PC-9 (cell line): ENCODE measurements around the gene PARN. TPM values are rescaled to one million over a fixed set of nuclear protein-coding genes. Genes with fewer than 3 reads are reported as not detected.

ENCODE experiments used
- BruUV-seq: library from RNA; stranded (reverse); fragments of 400-500 nt; replicated peaks from 2 replicates; lab custom pipeline; 2021; lab: Mats Ljungman, UMichigan
- CTCF ChIA-PET: fragments of 300-600 bp; sonication (Branson Sonifier 250); formaldehyde crosslinking; loops from one replicate; lab custom pipeline; 2022; ENCODE audit warnings: antibody characterized with exemption; lab: Charles Lee
- POLR2A ChIA-PET: fragments of 300-600 bp; sonication (Branson Sonifier 250); formaldehyde crosslinking; loops from one replicate; lab custom pipeline; 2022; ENCODE audit warnings: antibody characterized with exemption; ENCODE audit not compliant: unreplicated experiment; lab: Charles Lee
- DNase-seq, 2 experiments: peaks; one replicate each; pipeline versions ENCODE4 v3.0.0 to v3.0.0-alpha.2; 2015 to 2022; ENCODE audit warnings: mixed read lengths in 1 of 2
- H2AFZ ChIP-seq: fragments of 200-600 bp; sonication (generic); 2 replicates; pipeline ENCODE4 v1.8.1; 2017; ENCODE audit warnings: antibody characterized with exemption
- H3F3A ChIP-seq: fragments of 200-600 bp; sonication (generic); 2 replicates; pipeline ENCODE4 v1.8.1; 2017; ENCODE audit warnings: antibody characterized with exemption, mild to moderate bottlenecking, low read depth; ENCODE audit not compliant: insufficient read depth
- H3K27ac ChIP-seq: fragments of 200-600 bp; sonication (generic); 2 replicates; pipeline ENCODE4 v1.6.1; 2016; ENCODE audit warnings: mixed run types
- H3K27me3 ChIP-seq: fragments of 200-600 bp; sonication (generic); 2 replicates; pipeline ENCODE4 v1.6.1; 2016; ENCODE audit warnings: low read depth, mixed run types; ENCODE audit not compliant: insufficient read depth
- H3K36me3 ChIP-seq: fragments of 200-600 bp; sonication (generic); 2 replicates; pipeline ENCODE4 v1.6.1; 2016; ENCODE audit warnings: low read depth, mixed run types
- H3K4me1 ChIP-seq: fragments of 200-600 bp; sonication (generic); replicated peaks from 2 replicates; pipeline ENCODE4 v1.6.1; 2016; ENCODE audit warnings: mixed run types; ENCODE audit not compliant: insufficient read depth
- H3K4me2 ChIP-seq: fragments of 200-600 bp; sonication (generic); 2 replicates; pipeline ENCODE4 v1.6.1; 2017; ENCODE audit warnings: mixed run types
- H3K4me3 ChIP-seq: fragments of 200-600 bp; sonication (generic); 2 replicates; pipeline ENCODE4 v1.6.1; 2016; ENCODE audit warnings: mixed run types
- H3K79me2 ChIP-seq: fragments of 200-600 bp; sonication (generic); 2 replicates; pipeline ENCODE4 v1.6.1; 2017; ENCODE audit warnings: low read depth, mixed run types
- H3K9me2 ChIP-seq: fragments of 200-600 bp; sonication (generic); 2 replicates; pipeline ENCODE4 v1.8.1; 2017; ENCODE audit warnings: mild to moderate bottlenecking; ENCODE audit not compliant: insufficient read depth
- H3K9me3 ChIP-seq: fragments of 200-600 bp; sonication (generic); 2 replicates; pipeline ENCODE4 v1.8.1; 2016; ENCODE audit warnings: low read depth; ENCODE audit not compliant: insufficient read depth
- H4K20me1 ChIP-seq: fragments of 200-600 bp; sonication (generic); 2 replicates; pipeline ENCODE4 v1.8.1; 2017; ENCODE audit not compliant: insufficient read depth
- CTCF ChIP-seq: fragments of 200-600 bp; sonication (generic); conservative IDR thresholded peaks from 2 replicates; pipeline ENCODE4 v1.6.1; 2017; ENCODE audit warnings: mixed run types, antibody characterized with exemption, mild to moderate bottlenecking, moderate library complexity
- EZH2 ChIP-seq: fragments of 200-600 bp; sonication (generic); IDR thresholded peaks from 2 replicates; pipeline ENCODE4 v1.8.0; 2017; ENCODE audit warnings: antibody characterized with exemption, low read depth
- intact Hi-C: fragments of 100-400 bp; cut with micrococcal nuclease; formaldehyde crosslinking; loops from one replicate; pipeline ENCODE4 v1.10.0; 2022; ENCODE audit not compliant: unreplicated experiment
- total RNA-seq: library from RNA; stranded (reverse); gene quantifications from 2 replicates; pipeline ENCODE4 v1.2.3, GENCODE V29; 2021

The PARN gene
- total RNA-seq, 1 experiment from 2014 or later, result 53.0 TPM

GRCh38 chr16:14668556-14669223 lies 38.6 kb upstream of the PARN start:
- intact Hi-C loops, result no loop called here
- CTCF ChIA-PET, result no interaction called here
- Histone ChIP-seq H3K4me2 (no peak overlapping the region), H3K4me1 (no peaks in the 10 kb centered on the region), H2AFZ (no peak overlapping the region), H3K4me3 (no peak overlapping the region), H3K79me2 (no peaks in the 10 kb centered on the region), H3K9me2 (no peaks in the 10 kb centered on the region), H3K36me3 (peaks cover 11% of the 10 kb centered on the region), H3K9me3 (no peaks in the 10 kb centered on the region), H3F3A (peaks cover 14% of the 10 kb centered on the region; the same call in 1 of the 2 replicates), H4K20me1 (no peaks in the 10 kb centered on the region), H3K27ac (no peak overlapping the region), H3K27me3 (no peaks in the 10 kb centered on the region)
- BruUV-seq, result TSS peak; percentile 22
- no peak for DNase-seq
- POLR2A ChIA-PET, result no interaction called here
- TF ChIP-seq CTCF (no peak), EZH2 (no peak)

- H4K20me1 ChIP-seq, result no peaks in the 10 kb centered on the region
- H3K4me1 ChIP-seq, result no peaks in the 10 kb centered on the region
- H3K4me2 ChIP-seq, result no peak overlapping the region
- no peak overlapping the region for H3K4me3 ChIP-seq
- no peak for TF ChIP-seq EZH2
- TF ChIP-seq CTCF, result no peak
- H3K79me2 ChIP-seq, result no peaks in the 10 kb centered on the region
- no TSS peak for BruUV-seq
- H3K27me3 ChIP-seq, result no peaks in the 10 kb centered on the region
- intact Hi-C loops, result no loop called here
- H3K9me2 ChIP-seq, result no peaks in the 10 kb centered on the region
- H2AFZ ChIP-seq, result no peak overlapping the region
- no peaks in the 10 kb centered on the region for H3K9me3 ChIP-seq
- no peak overlapping the region for H3K27ac ChIP-seq
- H3F3A ChIP-seq, result peaks cover 14% of the 10 kb centered on the region; the same call in 1 of the 2 replicates
- DNase-seq, result no peak
- peaks cover 14% of the 10 kb centered on the region for H3K36me3 ChIP-seq
- POLR2A ChIA-PET, result no interaction called here
- CTCF ChIA-PET, result no interaction called here
These were observed 37.5 kb upstream of the PARN start for GRCh38 chr16:14667347-14668266.

DNA sequence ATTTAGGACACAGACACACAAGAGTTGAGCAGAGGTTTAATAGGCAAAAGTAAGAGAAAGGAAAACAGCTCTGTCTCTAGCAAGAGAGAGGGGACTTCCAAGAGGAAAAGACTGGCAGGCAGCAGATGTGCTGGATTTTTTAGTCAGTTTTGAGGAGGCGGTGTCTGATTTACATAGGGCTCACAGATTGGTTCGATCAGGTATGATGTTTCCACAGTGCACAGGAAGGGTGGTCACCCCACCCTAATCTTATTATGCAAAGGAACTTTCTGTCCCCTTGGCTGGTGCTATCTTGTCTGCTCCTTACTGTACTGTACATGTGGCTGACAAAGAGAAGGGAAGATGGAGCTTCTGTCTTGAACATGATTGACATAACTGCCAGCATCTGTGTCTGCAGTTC lies 28.0 kb upstream of the PARN start:
- TF ChIP-seq EZH2, result no peak
- TF ChIP-seq CTCF, result no peak
- peaks cover 14% of the 10 kb centered on the region; the same call in 1 of the 2 replicates for H3K36me3 ChIP-seq
- H3K4me1 ChIP-seq, result peaks cover 21% of the 10 kb centered on the region
- H4K20me1 ChIP-seq, result no peaks in the 10 kb centered on the region
- H3K79me2 ChIP-seq, result no peaks in the 10 kb centered on the region
- H3K4me2 ChIP-seq, result no peak overlapping the region
- 0 out of 2 replicates have a peak overlapping the region, but pooled peaks have one; percentile 23 for H3K27ac ChIP-seq
- no TSS peak for BruUV-seq
- ChIA-PET POLR2A (interaction anchor here (1.1 kb wide), 1 partner anchor 24 kb away, joined by 5 read pairs; no protein-coding TSS in a partner anchor), CTCF (no interaction called here)
- no peak overlapping the region for H2AFZ ChIP-seq
- no peaks in the 10 kb centered on the region for H3K27me3 ChIP-seq
- no peak for DNase-seq
- no peaks in the 10 kb centered on the region for H3K9me3 ChIP-seq
- H3F3A ChIP-seq, result peaks cover 18% of the 10 kb centered on the region; the same call in 1 of the 2 replicates
- H3K9me2 ChIP-seq, result no peaks in the 10 kb centered on the region
- intact Hi-C loops, result no loop called here
- H3K4me3 ChIP-seq, result no peak overlapping the region
